Common myeloid progenitor, CD34-positive (primary cell): ENCODE measurements around the gene GABBR1.

Experiments
- CTCF ChIA-PET: fragments of 350-600 bp; sonication (Branson Sonifier 250); formaldehyde crosslinking; loops from one replicate; lab custom pipeline; 2021; ENCODE audit warnings: antibody characterized with exemption; lab: Charles Lee
- POLR2A ChIA-PET: fragments of 350-600 bp; sonication (Branson Sonifier 250); formaldehyde crosslinking; loops from one replicate; lab custom pipeline; 2021; ENCODE audit warnings: antibody characterized with exemption; lab: Charles Lee
- DNase-seq, 3 donors: peaks; one replicate each; pipeline versions ENCODE4 v3.0.0 to v3.0.0-alpha.2; 2013
- H3K27ac ChIP-seq, 2 experiments: 1 replicate in 1 of 2; 2 replicates in 1 of 2; pipeline ENCODE4 v1.7.0; 2013; ENCODE audit warnings: inconsistent platforms in 2 of 2, low read length in 2 of 2, mild to moderate bottlenecking in 2 of 2, low read depth in 1 of 2, moderate library complexity in 1 of 2; ENCODE audit not compliant: severe bottlenecking in 2 of 2, insufficient read depth in 1 of 2, poor library complexity in 1 of 2
- H3K27me3 ChIP-seq, 5 experiments: replicated peaks in 2 of 5; 1 replicate in 3 of 5; 2 replicates in 2 of 5; pipeline versions ENCODE4 v1.6.1 to v1.7.0; 2013; ENCODE audit warnings: low read length in 4 of 5, mild to moderate bottlenecking in 2 of 5, moderate library complexity in 2 of 5, inconsistent platforms in 1 of 5; ENCODE audit not compliant: insufficient read depth in 5 of 5, control insufficient read depth in 4 of 5
- H3K36me3 ChIP-seq, 4 experiments: 1 replicate in 2 of 4; 2 replicates in 2 of 4; pipeline versions ENCODE4 v1.6.1 to v1.7.0; 2013; ENCODE audit warnings: low read length in 3 of 4, control low read depth in 1 of 4, mild to moderate bottlenecking in 1 of 4; ENCODE audit not compliant: control insufficient read depth in 4 of 4, insufficient read depth in 4 of 4
- H3K4me1 ChIP-seq, 4 experiments: 1 replicate in 3 of 4; 2 replicates in 1 of 4; pipeline versions ENCODE4 v1.6.1 to v1.7.1; 2013; ENCODE audit warnings: low read length in 3 of 4, mild to moderate bottlenecking in 3 of 4, control low read depth in 1 of 4, inconsistent platforms in 1 of 4, moderate library complexity in 1 of 4; ENCODE audit not compliant: control insufficient read depth in 4 of 4, insufficient read depth in 4 of 4; ENCODE audit errors: control extremely low read depth in 1 of 4
- H3K4me3 ChIP-seq, 7 experiments: 1 replicate in 4 of 7; 2 replicates in 3 of 7; pipeline versions ENCODE4 v1.5.1 to v1.7.0; 2013; ENCODE audit warnings: mild to moderate bottlenecking in 7 of 7, low read length in 6 of 7, moderate library complexity in 6 of 7, inconsistent platforms in 2 of 7, low read depth in 2 of 7, control low read depth in 1 of 7; ENCODE audit not compliant: insufficient read depth in 4 of 7, control insufficient read depth in 1 of 7; ENCODE audit errors: extremely low read depth in 1 of 7
- H3K9me3 ChIP-seq, 5 experiments: 1 replicate in 4 of 5; 2 replicates in 1 of 5; pipeline versions ENCODE4 v1.6.1 to v1.7.1; 2013; ENCODE audit warnings: low read length in 4 of 5, mild to moderate bottlenecking in 2 of 5, inconsistent platforms in 1 of 5, low read depth in 1 of 5, moderate library complexity in 1 of 5; ENCODE audit not compliant: control insufficient read depth in 4 of 5, insufficient read depth in 2 of 5; ENCODE audit errors: control extremely low read depth in 1 of 5
- WGBS: methylation state at CpG from one replicate; pipeline ENCODE4 v1.1.5; 2013; ENCODE audit not compliant: insufficient coverage; 5-methylcytosine and 5-hydroxymethylcytosine counted together

The GABBR1 gene

GRCh38 chr6:29631860-29632731 is 887 bp downstream of the GABBR1 start:
- DNase-seq = peak; percentile 43 to 68 (median 57)
- H3K9me3 ChIP-seq = no peaks in the 10 kb centered on the region
- ChIA-PET POLR2A (no interaction called here), CTCF (interaction anchor here (1.8 kb wide), 1 partner anchor 22 kb away, joined by 11 read pairs; no protein-coding TSS in a partner anchor)
- H3K4me1 ChIP-seq = peaks cover 6 to 48% (median 30%) of the 10 kb centered on the region in 4 experiments
- no peak overlapping the region for H3K27ac ChIP-seq
- WGBS = 3% methylated on average over 41 of the region's 53 CpGs
- no peaks in the 10 kb centered on the region for H3K36me3 ChIP-seq
- H3K27me3 ChIP-seq = peaks cover 0 to 26% (median 0%) of the 10 kb centered on the region in 5 experiments
- H3K4me3 ChIP-seq = peak overlapping the region; percentile 10 to 82 (median 64)

GRCh38 chr6:29631209-29631810 is 1.7 kb downstream of the GABBR1 start:
- H3K4me3 ChIP-seq = peak overlapping the region in 3 of 7 experiments; percentile 11 to 82 (median 74)
- peaks cover 0 to 28% (median 0%) of the 10 kb centered on the region in 5 experiments for H3K27me3 ChIP-seq
- H3K9me3 ChIP-seq = no peaks in the 10 kb centered on the region
- no peaks in the 10 kb centered on the region for H3K36me3 ChIP-seq
- WGBS = 62% methylated on average over 6 of the region's 14 CpGs
- no peak overlapping the region for H3K27ac ChIP-seq
- CTCF ChIA-PET = no interaction called here
- POLR2A ChIA-PET = no interaction called here
- no peak for DNase-seq
- H3K4me1 ChIP-seq = peaks cover 6 to 48% (median 31%) of the 10 kb centered on the region in 4 experiments

GRCh38 chr6:29630315-29630714 is 2.7 kb downstream of the GABBR1 start:
- H3K4me1 ChIP-seq = peaks cover 6 to 48% (median 31%) of the 10 kb centered on the region in 4 experiments
- H3K27ac ChIP-seq = no peak overlapping the region
- CTCF ChIA-PET = interaction anchor here (0.6 kb wide), 1 partner anchor 14 kb away, joined by 3 read pairs; no protein-coding TSS in a partner anchor
- no peak for DNase-seq
- H3K4me3 ChIP-seq = no peak overlapping the region
- peaks cover 0 to 29% (median 0%) of the 10 kb centered on the region in 5 experiments for H3K27me3 ChIP-seq
- H3K9me3 ChIP-seq = no peaks in the 10 kb centered on the region
- no peaks in the 10 kb centered on the region for H3K36me3 ChIP-seq
- WGBS = 100% methylated on average over 9 of the region's 9 CpGs
- POLR2A ChIA-PET = no interaction called here

GRCh38 chr6:29629571-29629970 is 3.4 kb downstream of the GABBR1 start:
- no peak overlapping the region for H3K4me3 ChIP-seq
- H3K9me3 ChIP-seq = no peaks in the 10 kb centered on the region
- peaks cover 6 to 48% (median 31%) of the 10 kb centered on the region in 4 experiments for H3K4me1 ChIP-seq
- DNase-seq = no peak
- no CpG with 5 or more reads among the region's 2 CpGs for WGBS
- no peaks in the 10 kb centered on the region for H3K36me3 ChIP-seq
- POLR2A ChIA-PET = no interaction called here
- CTCF ChIA-PET = interaction anchor here (1.6 kb wide), 1 partner anchor 24 kb away, joined by 6 read pairs; no protein-coding TSS in a partner anchor
- no peak overlapping the region for H3K27ac ChIP-seq
- peaks cover 0 to 31% (median 0%) of the 10 kb centered on the region in 5 experiments for H3K27me3 ChIP-seq

- 0% methylated on average over 28 of the region's 32 CpGs for WGBS
Observed at GRCh38 chr6:29628419-29629281, 4.3 kb downstream of the GABBR1 start.

GRCh38 chr6:29627755-29628418 is 5.1 kb downstream of the GABBR1 start:
- peak; percentile 72 to 76 (median 76) for DNase-seq
- Histone ChIP-seq H3K9me3 (no peaks in the 10 kb centered on the region), H3K27me3 (peaks cover 0 to 28% (median 0%) of the 10 kb centered on the region in 5 experiments), H3K4me3 (peak overlapping the region; percentile 54 to 92 (median 71)), H3K4me1 (peaks cover 6 to 40% (median 26%) of the 10 kb centered on the region in 4 experiments), H3K36me3 (peaks cover 0 to 4% (median 2%) of the 10 kb centered on the region in 4 experiments), H3K27ac (peak overlapping the region in 1 of 2 experiments; percentile 47)
- ChIA-PET POLR2A (no interaction called here), CTCF (interaction anchor here (1.5 to 1.6 kb wide), 2 partner anchors 10 to 26 kb away, joined by 3 to 6 read pairs; no protein-coding TSS in a partner anchor)
- under 1% methylated on average over 25 of the region's 51 CpGs for WGBS

More at GRCh38 chr6:29628419-29629281, 4.3 kb downstream of the GABBR1 start:
- Histone ChIP-seq H3K4me3 (peak overlapping the region; percentile 41 to 92 (median 71)), H3K27me3 (peaks cover 0 to 33% (median 0%) of the 10 kb centered on the region in 5 experiments), H3K4me1 (peaks cover 6 to 45% (median 29%) of the 10 kb centered on the region in 4 experiments), H3K36me3 (peaks cover 0 to under 1% (median under 1%) of the 10 kb centered on the region in 4 experiments), H3K9me3 (no peaks in the 10 kb centered on the region), H3K27ac (peak overlapping the region in 1 of 2 experiments; percentile 47)
- CTCF ChIA-PET = interaction anchor here (0.7 to 1.6 kb wide), 2 partner anchors 25 to 252 kb away, joined by 3 to 6 read pairs; no protein-coding TSS in a partner anchor
- DNase-seq = peak; percentile 42 to 55 (median 48)
- POLR2A ChIA-PET = no interaction called here
